Pancreas (tissue), 10 donors: ENCODE results near the gene C14orf180. TPM values are rescaled to one million over a fixed set of nuclear protein-coding genes. Genes with fewer than 3 reads are reported as not detected.
A peak's percentile ranks its signal among the peaks of the same experiment; 100 is the strongest.

Experiments
- ATAC-seq, 4 donors: fragments of 200-7000 bp; cut with Tn5 transposase; one replicate each; pipeline versions ENCODE4 v1.8.0 to v1.9.1; 2020; ENCODE audit warnings: mild to moderate bottlenecking in 4 of 4, moderate library complexity in 4 of 4
- DNase-seq, 6 donors: peaks; one replicate each; pipeline ENCODE4 v3.0.0-alpha.2; 2020
- FAIRE-seq: peaks from 2 replicates; lab custom pipeline; 2012; peaks lifted over from hg19 to GRCh38; lab: Jason Lieb, UNC
- H3K27ac ChIP-seq, 4 donors: fragments of 200-600 bp; sonication (generic); 1 replicate in 3 of 4; 2 replicates in 1 of 4; pipeline versions ENCODE4 v1.5.0 to v1.8.0; 2020
- H3K27me3 ChIP-seq, 4 donors: fragments of 200-600 bp; one replicate each; pipeline ENCODE4 v1.8.0; 2021
- H3K36me3 ChIP-seq, 3 donors: fragments of 200-600 bp; sonication (generic) in 1 of 3; one replicate each; pipeline versions ENCODE4 v1.5.0 to v1.8.0; 2020 to 2021
- H3K4me1 ChIP-seq, 3 donors: fragments of 200-600 bp; one replicate each; pipeline ENCODE4 v1.8.0; 2021
- H3K4me3 ChIP-seq, 4 donors: fragments of 200-600 bp; sonication (generic) in 2 of 4; one replicate each; pipeline versions ENCODE4 v1.5.0 to v1.8.0; 2020 to 2021
- H3K9me3 ChIP-seq, 4 donors: fragments of 200-600 bp; one replicate each; pipeline ENCODE4 v1.8.0; 2021
- WGBS, 2 donors: extraction: QIAGEN DNeasy Blood & Tissue Kit; methylation state at CpG; one replicate each; pipeline ENCODE4 v1.1.7; 2013; 5-methylcytosine and 5-hydroxymethylcytosine counted together
- intact Hi-C, 3 donors: fragments of 100-400 bp; cut with DNase I; formaldehyde crosslinking; loops; one replicate each; pipeline versions ENCODE4 v1.11.1 to v1.14.2; 2022
- polyA plus RNA-seq, 2 donors: library from polyadenylated mRNA; stranded (reverse); fragments of 200-250 nt; gene quantifications; one replicate each; pipeline ENCODE4 v1.2.3, GENCODE V29; 2013
- total RNA-seq, 6 donors: library from RNA; stranded (reverse); fragmentation: NEBNext Ultra II Directional in 4 of 6; extraction: Animal tissue kit (Norgen Biotek cat#: 25700) in 4 of 6; gene quantifications; one replicate each; pipeline versions ENCODE4 v1.2.1 to v1.2.4, GENCODE V29; 2021 to 2023
- TF ChIP-seq, protein P1 (sequence below), 4 donors: fragments of 200-600 bp; sonication (generic) in 3 of 4; IDR thresholded peaks; one replicate each; pipeline versions ENCODE4 v1.5.0 to v1.8.0; 2021; ENCODE audit warnings: antibody characterized with exemption in 4 of 4
- donor health status: healthy with polysubstance abuse.
- donor health status: DM: no; HTN: no; CAD: no; lungs with moderate emphysema.
- donor health status: DM: no; HTN: no; CAD: no.
- donor health status: control.
- donor health status: control.
- donor health status: Bipolar disorder and iron deficiency.
- donor health status: DM: yes; HTN: yes; CAD: no.
- donor health status: DM: no; HTN: no; CAD: no.
- donor health status: DM: no; HTN: no; CAD: no.
- donor health status: DM: yes; HTN: yes; CAD: no.

The C14orf180 gene
- total and polyA plus RNA-seq, 8 donors: 0.09 to 1.1 (median 0.34) TPM; not detected in 2

DNA sequence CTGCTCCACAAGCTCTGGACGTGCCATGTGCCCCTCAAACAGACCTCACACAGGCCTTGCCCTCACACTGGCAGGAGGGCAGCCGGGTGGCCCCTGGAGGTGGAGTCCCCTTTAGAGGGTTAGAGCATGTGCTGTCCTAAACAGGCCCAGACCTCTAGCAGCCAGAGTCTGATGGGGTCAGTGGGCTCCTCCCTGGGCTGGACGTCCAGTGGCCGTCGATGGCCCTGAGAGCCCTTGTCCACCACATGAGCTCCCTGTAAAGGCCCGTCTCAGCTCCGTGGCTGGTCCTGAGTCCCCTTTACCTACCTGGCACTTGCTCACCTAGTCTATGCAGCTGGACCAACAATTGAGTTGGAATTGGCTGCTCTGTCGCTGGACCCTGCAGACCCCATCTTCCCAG, 21.2 kb downstream of the C14orf180 start:
- DNase-seq (peak in 2 of 6 donors; percentile 40 to 43), ATAC-seq (no peak), FAIRE-seq (no peak)
- no peaks in the 10 kb centered on the region for H3K9me3 ChIP-seq
- TF ChIP-seq, protein P1, sequence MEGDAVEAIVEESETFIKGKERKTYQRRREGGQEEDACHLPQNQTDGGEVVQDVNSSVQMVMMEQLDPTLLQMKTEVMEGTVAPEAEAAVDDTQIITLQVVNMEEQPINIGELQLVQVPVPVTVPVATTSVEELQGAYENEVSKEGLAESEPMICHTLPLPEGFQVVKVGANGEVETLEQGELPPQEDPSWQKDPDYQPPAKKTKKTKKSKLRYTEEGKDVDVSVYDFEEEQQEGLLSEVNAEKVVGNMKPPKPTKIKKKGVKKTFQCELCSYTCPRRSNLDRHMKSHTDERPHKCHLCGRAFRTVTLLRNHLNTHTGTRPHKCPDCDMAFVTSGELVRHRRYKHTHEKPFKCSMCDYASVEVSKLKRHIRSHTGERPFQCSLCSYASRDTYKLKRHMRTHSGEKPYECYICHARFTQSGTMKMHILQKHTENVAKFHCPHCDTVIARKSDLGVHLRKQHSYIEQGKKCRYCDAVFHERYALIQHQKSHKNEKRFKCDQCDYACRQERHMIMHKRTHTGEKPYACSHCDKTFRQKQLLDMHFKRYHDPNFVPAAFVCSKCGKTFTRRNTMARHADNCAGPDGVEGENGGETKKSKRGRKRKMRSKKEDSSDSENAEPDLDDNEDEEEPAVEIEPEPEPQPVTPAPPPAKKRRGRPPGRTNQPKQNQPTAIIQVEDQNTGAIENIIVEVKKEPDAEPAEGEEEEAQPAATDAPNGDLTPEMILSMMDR (IDR thresholded peaks at IDR 0.05): no peak
- H3K4me1 ChIP-seq: no peaks in the 10 kb centered on the region
- H3K27ac ChIP-seq: no peak overlapping the region
- intact Hi-C loops: no loop called here
- 70 to 83% methylated on average over 8 of the region's 8 CpGs for WGBS, 2 donors
- H3K36me3 ChIP-seq: no peaks in the 10 kb centered on the region
- peaks cover 0 to 7% (median 0%) of the 10 kb centered on the region in 4 donors for H3K27me3 ChIP-seq
- no peak overlapping the region for H3K4me3 ChIP-seq

DNA sequence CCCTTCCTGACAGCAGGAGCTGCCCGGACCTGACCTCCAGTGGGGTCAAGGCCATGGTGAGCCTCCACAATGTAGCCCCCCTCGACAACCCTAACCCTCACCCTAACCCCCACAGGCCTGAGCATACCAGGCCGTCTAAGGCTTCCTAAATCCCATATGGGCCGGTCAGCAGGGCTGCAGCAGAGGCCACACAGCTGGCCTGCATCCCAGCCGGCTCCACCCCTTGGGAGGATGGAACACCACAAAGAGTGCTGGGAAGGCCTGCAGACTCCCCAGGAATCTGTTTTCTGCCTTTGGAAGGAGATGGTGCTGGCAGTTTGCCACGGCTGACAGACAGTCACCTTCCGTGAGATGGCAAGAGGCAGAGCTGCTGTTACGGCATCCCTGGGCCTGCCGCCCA, 22.2 kb downstream of the C14orf180 start:
- TF ChIP-seq, protein P1 (IDR thresholded peaks at IDR 0.05): no peak
- no peak overlapping the region for H3K4me3 ChIP-seq
- H3K4me1 ChIP-seq: no peaks in the 10 kb centered on the region
- peak in 3 of 6 donors; percentile 12 to 65 (median 58) for DNase-seq
- 37 to 53% methylated on average over 8 to 9 of the region's 9 CpGs for WGBS, 2 donors
- H3K9me3 ChIP-seq: no peaks in the 10 kb centered on the region
- H3K36me3 ChIP-seq: no peaks in the 10 kb centered on the region
- H3K27ac ChIP-seq: no peak overlapping the region
- intact Hi-C loops: no loop called here
- no peak for FAIRE-seq
- ATAC-seq: no peak
- peaks cover 0 to 7% (median 0%) of the 10 kb centered on the region in 4 donors for H3K27me3 ChIP-seq

DNA sequence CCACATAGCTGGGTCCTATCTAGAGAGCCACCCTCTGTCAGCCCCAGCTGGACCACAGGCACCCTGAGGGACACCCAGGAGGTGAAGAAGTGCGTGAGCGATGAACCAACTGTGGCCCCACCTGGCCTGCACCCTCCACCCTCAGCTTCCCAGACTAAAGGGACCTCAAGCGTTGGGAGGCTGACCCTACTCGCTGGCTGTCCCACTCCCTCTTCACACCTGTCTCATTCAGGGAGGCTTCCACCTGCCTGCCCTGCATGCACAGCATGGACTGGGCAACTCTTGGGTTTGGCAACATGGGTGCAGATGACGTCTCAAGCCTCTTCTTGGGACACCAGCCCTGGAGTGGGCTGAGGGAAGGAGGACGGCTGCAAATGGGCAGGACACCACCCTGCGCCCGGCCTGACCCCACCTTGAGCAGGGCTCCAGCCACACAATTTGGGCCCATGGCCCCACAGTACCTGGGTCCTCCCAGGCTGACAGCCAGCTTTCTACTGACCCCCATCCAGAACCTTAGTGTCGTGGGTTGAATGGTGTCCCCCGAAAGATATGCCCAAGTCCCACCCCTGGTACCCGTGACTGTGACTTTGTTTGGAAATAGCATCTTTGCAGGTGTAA, 22.9 kb downstream of the C14orf180 start:
- TF ChIP-seq, protein P1 (IDR thresholded peaks at IDR 0.05): no peak
- Histone ChIP-seq H3K4me1 (no peaks in the 10 kb centered on the region), H3K9me3 (no peaks in the 10 kb centered on the region), H3K4me3 (no peak overlapping the region), H3K27ac (no peak overlapping the region), H3K36me3 (no peaks in the 10 kb centered on the region), H3K27me3 (peaks cover 0 to 7% (median 0%) of the 10 kb centered on the region in 4 donors)
- ATAC-seq: no peak
- 72 to 84% methylated on average over 11 of the region's 11 CpGs for WGBS, 2 donors
- FAIRE-seq: no peak
- peak in 1 of 6 donors; percentile 22 for DNase-seq
- intact Hi-C loops: no loop called here

DNA sequence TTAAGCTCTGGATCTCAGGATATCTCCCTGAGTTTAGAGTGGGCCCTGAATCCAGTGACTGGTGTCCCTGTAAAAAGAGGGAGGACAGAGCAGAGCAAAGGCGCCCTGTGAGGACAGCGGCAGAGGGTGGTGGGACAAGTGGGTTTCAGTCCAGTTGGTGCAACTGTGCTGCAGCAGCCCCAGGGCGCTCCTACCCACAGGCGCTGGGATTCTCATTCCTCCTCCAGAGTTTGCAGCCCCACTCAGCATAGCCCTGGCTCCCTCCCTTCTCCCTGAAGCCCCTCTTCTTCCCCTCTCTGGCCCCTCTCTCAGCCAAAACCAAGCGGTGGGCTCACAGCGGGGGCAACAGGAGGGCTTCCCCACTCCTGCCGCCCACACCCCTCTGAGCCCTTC, 23.4 kb downstream of the C14orf180 start:
- 69 to 87% methylated on average over 7 of the region's 7 CpGs for WGBS, 2 donors
- no peaks in the 10 kb centered on the region for H3K4me1 ChIP-seq
- H3K4me3 ChIP-seq: no peak overlapping the region
- no peak for DNase-seq
- FAIRE-seq: no peak
- no peaks in the 10 kb centered on the region for H3K36me3 ChIP-seq
- H3K9me3 ChIP-seq: no peaks in the 10 kb centered on the region
- no peak for ATAC-seq
- H3K27me3 ChIP-seq: peaks cover 0 to 7% (median 0%) of the 10 kb centered on the region in 4 donors
- intact Hi-C loops: no loop called here
- TF ChIP-seq, protein P1 (IDR thresholded peaks at IDR 0.05): no peak
- no peak overlapping the region for H3K27ac ChIP-seq

DNA sequence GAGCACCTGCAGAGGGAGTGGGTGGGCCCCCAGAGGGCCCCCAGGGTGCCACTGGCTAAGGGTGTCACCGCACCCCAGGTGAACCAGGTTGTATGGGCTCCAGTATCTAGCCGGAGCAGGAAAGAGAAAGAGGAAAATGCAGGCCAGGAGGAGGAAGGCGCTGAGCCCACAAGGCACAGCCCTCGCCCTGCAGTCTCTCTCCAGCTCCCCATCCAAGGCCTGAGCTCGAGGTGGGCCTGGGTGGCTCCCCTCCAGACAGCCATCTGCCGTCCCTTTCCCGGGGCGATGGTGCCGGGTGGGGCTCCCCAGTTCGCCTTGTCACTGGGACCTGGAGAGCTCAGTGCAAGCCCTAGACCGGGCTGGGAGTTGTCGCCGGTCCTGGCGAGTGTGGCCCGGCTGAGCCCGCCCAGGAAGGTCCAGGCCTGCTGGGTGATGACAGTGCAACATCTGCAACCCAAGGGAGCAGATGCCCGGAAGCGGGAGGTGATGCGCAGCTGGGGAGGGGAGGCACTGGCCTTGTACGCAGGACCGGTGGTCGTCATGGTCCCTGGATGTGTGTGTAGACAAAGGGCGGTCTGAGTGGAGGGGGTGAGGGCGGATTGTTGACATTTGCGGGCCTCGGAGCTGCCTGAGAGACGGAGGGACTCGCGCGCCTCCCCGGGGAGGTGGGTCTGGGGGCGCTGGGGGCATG, 24.3 kb downstream of the C14orf180 start:
- peak in 2 of 4 donors; percentile 56 to 65 for ATAC-seq
- peak overlapping the region in 1 of 4 donors; percentile 41 for H3K4me3 ChIP-seq
- peaks cover 0 to 7% (median 0%) of the 10 kb centered on the region in 4 donors for H3K27me3 ChIP-seq
- WGBS, 2 donors: 26% methylated on average over 30 to 32 of the region's 32 CpGs
- H3K4me1 ChIP-seq: no peaks in the 10 kb centered on the region
- intact Hi-C loops: no loop called here
- peak in 2 of 6 donors; percentile 57 to 76 for DNase-seq
- TF ChIP-seq, protein P1 (IDR thresholded peaks at IDR 0.05): no peak
- no peaks in the 10 kb centered on the region for H3K9me3 ChIP-seq
- FAIRE-seq: no peak
- no peak overlapping the region for H3K27ac ChIP-seq
- no peaks in the 10 kb centered on the region for H3K36me3 ChIP-seq
